DOHH2 (cell line): ENCODE results near the gene PAPPA2.

Experiments used
- H3F3A ChIP-seq: fragments of 200-600 bp; sonication (generic), shearing (Covaris generic); 2 replicates; pipeline ENCODE4 v1.6.0; 2016; ENCODE audit warnings: antibody characterized with exemption, mild to moderate bottlenecking; ENCODE audit not compliant: control insufficient read depth, insufficient read depth
- H3K27ac ChIP-seq: fragments of 200-600 bp; sonication (generic); 2 replicates; pipeline ENCODE4 v1.5.1; 2014; ENCODE audit warnings: low read depth, mild to moderate bottlenecking, low read length, moderate library complexity
- H3K27me3 ChIP-seq: fragments of 200-600 bp; sonication (generic); 2 replicates; pipeline ENCODE4 v1.6.1; 2014; ENCODE audit warnings: mild to moderate bottlenecking, low read length, mixed read lengths; ENCODE audit not compliant: control insufficient read depth
- H3K36me3 ChIP-seq: fragments of 200-600 bp; sonication (generic); 2 replicates; pipeline ENCODE4 v1.6.1; 2014; ENCODE audit warnings: mild to moderate bottlenecking, low read length, moderate library complexity, mixed read lengths; ENCODE audit not compliant: control insufficient read depth
- H3K4me1 ChIP-seq: fragments of 200-600 bp; sonication (generic); 2 replicates; pipeline ENCODE4 v1.6.1; 2014; ENCODE audit warnings: mild to moderate bottlenecking, low read length, mixed read lengths; ENCODE audit not compliant: control insufficient read depth
- H3K4me2 ChIP-seq: fragments of 200-600 bp; sonication (generic); 2 replicates; pipeline ENCODE4 v1.6.0; 2014; ENCODE audit warnings: mild to moderate bottlenecking, low read length, moderate library complexity
- H3K4me3 ChIP-seq: fragments of 200-600 bp; sonication (generic); 2 replicates; pipeline ENCODE4 v1.5.1; 2014; ENCODE audit warnings: mild to moderate bottlenecking, low read length, mixed read lengths
- H3K79me2 ChIP-seq: fragments of 200-600 bp; sonication (generic); 2 replicates; pipeline ENCODE4 v1.6.1; 2014; ENCODE audit warnings: mild to moderate bottlenecking, low read length, mixed read lengths; ENCODE audit not compliant: control insufficient read depth
- H3K9me2 ChIP-seq: fragments of 200-600 bp; sonication (generic); replicated peaks from 2 replicates; pipeline ENCODE4 v1.6.1; 2014; ENCODE audit warnings: mild to moderate bottlenecking, low read length, mixed read lengths; ENCODE audit not compliant: control insufficient read depth
- H3K9me3 ChIP-seq: fragments of 200-600 bp; sonication (generic); 2 replicates; pipeline ENCODE4 v1.6.1; 2014; ENCODE audit warnings: antibody characterized with exemption, low read length, mixed read lengths; ENCODE audit not compliant: control insufficient read depth, insufficient read depth
- H4K20me1 ChIP-seq: fragments of 200-600 bp; sonication (generic); 2 replicates; pipeline ENCODE4 v1.6.0; 2014; ENCODE audit warnings: low read depth, mild to moderate bottlenecking, antibody characterized with exemption, low read length, moderate library complexity; ENCODE audit not compliant: control insufficient read depth, insufficient read depth
- CTCF ChIP-seq: fragments of 200-600 bp; sonication (generic); IDR thresholded peaks from one replicate; pipeline ENCODE4 v1.5.1; 2014; ENCODE audit warnings: antibody characterized with exemption, mild to moderate bottlenecking, low read depth, low read length; ENCODE audit not compliant: poor library complexity, severe bottlenecking
- EZH2phosphoT487 ChIP-seq: fragments of 200-600 bp; sonication (generic); IDR thresholded peaks from 2 replicates; pipeline ENCODE4 v1.6.1; 2017; ENCODE audit warnings: borderline replicate concordance, mild to moderate bottlenecking, antibody characterized with exemption, low read length, moderate library complexity, mixed read lengths

PAPPA2 gene

GRCh38 chr1:176838276-176838995 lies 375.5 kb downstream of the PAPPA2 start:
- Histone ChIP-seq H4K20me1 (no peaks in the 10 kb centered on the region), H3K36me3 (no peaks in the 10 kb centered on the region), H3K9me3 (no peaks in the 10 kb centered on the region), H3K9me2 (no peaks in the 10 kb centered on the region), H3K4me3 (no peak overlapping the region), H3K79me2 (no peaks in the 10 kb centered on the region), H3F3A (no peaks in the 10 kb centered on the region), H3K27ac (no peak overlapping the region), H3K4me2 (no peak overlapping the region), H3K27me3 (peaks cover 3% of the 10 kb centered on the region; the same call in 1 of the 2 replicates), H3K4me1 (no peaks in the 10 kb centered on the region)
- TF ChIP-seq EZH2phosphoT487 (no peak), CTCF (no peak)

- peaks cover 3% of the 10 kb centered on the region; the same call in 1 of the 2 replicates for H3K27me3 ChIP-seq
- no peaks in the 10 kb centered on the region for H3K9me3 ChIP-seq
- no peaks in the 10 kb centered on the region for H3K9me2 ChIP-seq
- no peaks in the 10 kb centered on the region for H3K79me2 ChIP-seq
- H4K20me1 ChIP-seq: no peaks in the 10 kb centered on the region
- no peak overlapping the region for H3K4me3 ChIP-seq
- no peak overlapping the region for H3K27ac ChIP-seq
- no peaks in the 10 kb centered on the region for H3K36me3 ChIP-seq
- H3K4me1 ChIP-seq: no peaks in the 10 kb centered on the region
- no peak overlapping the region for H3K4me2 ChIP-seq
- H3F3A ChIP-seq: no peaks in the 10 kb centered on the region
- TF ChIP-seq CTCF (no peak), EZH2phosphoT487 (no peak)
Observed at GRCh38 chr1:176839216-176839615, 376.2 kb downstream of the PAPPA2 start.

GRCh38 chr1:176841238-176841637 lies 378.3 kb downstream of the PAPPA2 start:
- no peaks in the 10 kb centered on the region for H3K4me1 ChIP-seq
- H4K20me1 ChIP-seq: no peaks in the 10 kb centered on the region
- no peaks in the 10 kb centered on the region for H3F3A ChIP-seq
- peaks cover 3% of the 10 kb centered on the region; the same call in 1 of the 2 replicates for H3K27me3 ChIP-seq
- no peaks in the 10 kb centered on the region for H3K79me2 ChIP-seq
- no peaks in the 10 kb centered on the region for H3K36me3 ChIP-seq
- H3K4me3 ChIP-seq: no peak overlapping the region
- H3K27ac ChIP-seq: no peak overlapping the region
- H3K9me2 ChIP-seq: no peaks in the 10 kb centered on the region
- no peak overlapping the region for H3K4me2 ChIP-seq
- no peaks in the 10 kb centered on the region for H3K9me3 ChIP-seq
- TF ChIP-seq EZH2phosphoT487 (no peak), CTCF (no peak)
